NCI-H1092 treated with DMSO at 0.1 percent for 48 hours (cell line): ENCODE measurements around the gene TMEM207.

Experiments used
- DNase-seq: peaks from one replicate; lab custom pipeline; 2025; lab: John Stamatoyannopoulos, UW

Gene TMEM207

DNA sequence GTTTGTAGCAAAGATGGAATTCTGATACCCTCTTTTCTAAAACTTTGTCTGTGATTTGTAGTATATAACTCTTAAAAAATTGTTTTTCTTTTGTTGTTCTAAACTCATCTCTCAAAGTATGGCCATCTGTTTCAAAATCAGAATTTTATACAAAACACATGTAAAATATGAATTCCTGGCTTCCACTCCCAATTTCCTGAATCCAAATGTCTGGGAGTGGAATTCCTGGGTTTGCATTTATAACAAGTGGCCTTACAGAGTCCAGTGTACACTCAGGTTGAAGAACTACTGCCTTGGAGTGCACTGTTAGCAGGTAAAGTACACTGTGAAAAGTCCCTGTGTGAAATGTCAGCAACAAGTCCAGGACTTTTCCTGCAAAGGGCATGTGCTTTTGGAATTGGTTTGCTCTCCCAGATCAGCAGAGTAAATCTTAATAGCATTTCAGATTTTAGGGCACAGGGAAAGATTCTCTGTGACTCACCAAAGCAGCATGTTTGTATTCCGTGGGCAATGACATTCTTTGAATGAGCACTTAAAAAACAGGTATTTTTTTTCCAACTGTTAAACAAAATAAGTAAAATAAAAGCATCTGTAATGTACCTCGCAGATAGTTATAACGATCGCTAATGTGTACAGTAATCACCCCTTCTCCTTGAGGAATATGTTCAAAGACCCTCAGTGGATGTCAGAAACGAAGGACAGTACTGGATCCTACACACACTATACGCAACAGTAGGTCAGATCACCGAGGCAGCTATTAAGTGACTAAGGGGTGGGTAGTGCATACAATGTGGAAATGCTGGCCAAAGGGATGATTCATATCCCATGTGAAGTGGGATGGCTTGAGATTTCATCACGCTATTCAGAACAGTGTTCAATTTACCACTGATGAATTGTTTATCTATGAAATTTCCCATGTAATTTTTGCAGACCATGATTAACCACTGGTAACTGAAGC, 63.7 kb downstream of the TMEM207 start:
- no peak for DNase-seq

DNA sequence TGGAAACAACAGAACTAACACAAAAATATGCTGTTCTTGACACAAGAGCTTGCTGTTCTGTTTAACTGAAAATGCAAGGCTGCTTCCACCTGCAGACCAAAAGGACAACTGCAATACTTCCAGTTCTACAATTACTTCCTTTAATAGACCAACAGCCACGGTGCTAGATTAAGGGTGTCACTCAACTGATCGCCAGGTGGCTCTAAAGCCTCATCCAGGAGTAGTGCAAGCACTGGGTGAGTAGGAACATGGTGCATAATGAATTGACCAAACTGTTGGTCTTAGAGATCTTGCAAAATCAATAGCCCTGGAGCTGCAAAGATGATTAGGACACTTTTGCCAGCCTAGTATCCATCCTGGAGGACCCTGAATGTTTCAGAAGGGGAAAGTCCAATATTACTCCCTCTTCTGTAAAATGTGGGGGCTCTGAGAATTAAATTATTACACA, 65.4 kb downstream of the TMEM207 start:
- DNase-seq = peak; percentile 0

DNA sequence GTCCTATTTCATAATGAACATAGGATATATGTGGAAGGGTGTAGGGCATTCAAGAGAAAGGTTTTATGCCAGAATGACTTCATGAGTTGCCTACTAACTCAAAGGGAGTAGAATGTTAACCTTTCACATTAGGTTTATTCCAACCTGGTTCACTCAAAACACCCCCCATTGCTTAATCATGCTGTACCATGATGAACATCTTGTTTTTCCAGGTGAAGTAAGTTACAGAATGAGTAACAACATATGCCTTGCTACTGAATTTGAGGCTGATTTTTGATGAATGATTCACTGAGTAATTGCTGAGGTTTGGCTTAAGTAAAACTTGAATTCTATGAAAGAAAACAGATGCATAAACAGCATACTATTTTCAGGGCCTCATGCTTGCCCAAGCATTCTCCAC, 67.6 kb downstream of the TMEM207 start:
- no peak for DNase-seq

- no peak for DNase-seq
These were observed 68.3 kb downstream of the TMEM207 start for GRCh38 chr3:190381441-190381840.

DNA sequence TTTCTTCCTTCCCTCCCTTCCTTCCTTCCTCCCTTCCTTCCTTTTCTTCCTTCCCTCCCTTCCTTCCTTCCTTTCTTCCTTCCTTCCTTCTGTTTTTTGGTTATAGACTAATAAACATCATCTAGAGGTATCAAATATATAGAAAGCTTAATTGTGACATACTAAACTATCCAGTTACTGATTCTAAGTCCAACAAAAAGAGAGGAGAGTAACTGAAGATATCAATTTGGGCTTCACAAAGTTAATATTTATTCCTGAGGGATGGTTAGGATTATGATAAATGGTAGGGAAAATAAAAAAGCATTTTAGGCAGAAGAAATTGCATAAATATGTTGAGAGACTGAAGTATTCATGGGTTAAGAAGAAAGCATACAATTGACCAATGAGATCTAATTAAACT, 69.5 kb downstream of the TMEM207 start:
- no peak for DNase-seq
